Hindlimb muscle (tissue), 1 donor: Measurements from ENCODE around the gene RTL10. TPM values are rescaled to one million over a fixed set of nuclear protein-coding genes. Genes with fewer than 3 reads are reported as not detected.

ENCODE experiments used
- DNase-seq: peaks from one replicate; pipeline ENCODE4 v3.0.0-alpha.2; 2013
- polyA plus RNA-seq: library from polyadenylated mRNA; unstranded; fragments of 120-200 nt; gene quantifications from one replicate; pipeline ENCODE4 v1.2.1, GENCODE V29; 2013; ENCODE audit not compliant: insufficient read length

RTL10 gene
- polyA plus RNA-seq, 1 donor = 16.7 TPM

DNA sequence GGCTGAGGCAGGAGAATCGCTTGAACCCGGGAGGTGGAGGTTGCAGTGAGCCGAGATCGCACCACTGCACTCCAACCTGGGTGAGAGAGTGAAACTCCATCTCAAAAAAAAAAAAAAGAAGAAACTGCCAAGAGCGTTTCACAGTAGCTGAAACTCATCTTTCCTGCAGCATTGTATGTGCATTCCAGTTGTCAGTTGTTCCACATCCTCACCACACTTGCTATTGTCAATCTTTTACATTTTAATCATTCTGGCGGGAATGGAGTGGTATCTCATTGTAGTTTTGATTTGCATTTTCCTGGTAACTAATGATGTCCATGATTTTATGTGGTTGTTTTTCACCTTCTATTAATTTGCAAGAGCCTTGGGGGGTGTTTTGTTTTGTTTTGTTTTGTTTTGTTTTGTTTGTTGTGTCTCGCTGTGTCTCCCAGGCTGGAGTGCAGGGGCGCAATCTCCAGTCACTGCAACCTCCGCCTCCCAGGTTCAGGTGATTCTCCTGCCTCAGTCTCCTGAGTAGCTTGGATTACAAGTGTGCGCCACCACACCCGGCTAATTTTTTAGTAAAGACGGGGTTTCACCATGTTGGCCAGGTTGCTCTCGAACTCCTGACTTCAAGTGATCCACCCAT lies 8.1 kb upstream of the RTL10 start:
- no peak for DNase-seq

DNA sequence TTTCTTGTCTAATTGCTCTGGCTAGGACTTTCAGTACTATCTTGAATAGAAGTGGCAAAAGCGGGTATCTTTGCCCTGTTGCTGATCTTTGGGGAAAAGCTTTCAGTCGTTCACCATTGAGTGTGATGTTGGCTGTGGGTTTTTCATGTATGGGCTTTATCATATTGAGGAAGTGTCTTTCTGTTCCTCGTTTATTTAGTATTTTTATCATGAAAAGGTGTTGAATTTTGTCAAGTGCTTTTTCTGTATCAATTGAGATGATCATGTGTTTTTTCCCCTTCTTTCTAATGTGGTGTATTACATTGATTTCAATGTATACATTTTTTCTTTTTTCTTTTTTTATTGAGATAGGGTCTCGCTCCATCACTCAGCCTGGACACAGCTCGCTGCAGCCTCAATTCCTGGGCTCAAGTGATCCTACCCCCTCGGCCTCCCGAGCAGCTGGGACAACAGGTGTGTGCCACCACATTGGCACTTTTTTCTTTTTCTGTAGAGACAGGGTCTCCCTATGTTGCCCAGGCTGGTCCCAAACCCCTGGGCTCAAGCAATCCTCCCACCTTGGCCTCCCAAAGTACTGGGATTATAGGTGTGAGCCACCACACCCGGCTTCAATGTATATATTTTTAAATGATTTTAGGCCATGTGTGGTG lies 5.3 kb upstream of the RTL10 start:
- no peak for DNase-seq

DNA sequence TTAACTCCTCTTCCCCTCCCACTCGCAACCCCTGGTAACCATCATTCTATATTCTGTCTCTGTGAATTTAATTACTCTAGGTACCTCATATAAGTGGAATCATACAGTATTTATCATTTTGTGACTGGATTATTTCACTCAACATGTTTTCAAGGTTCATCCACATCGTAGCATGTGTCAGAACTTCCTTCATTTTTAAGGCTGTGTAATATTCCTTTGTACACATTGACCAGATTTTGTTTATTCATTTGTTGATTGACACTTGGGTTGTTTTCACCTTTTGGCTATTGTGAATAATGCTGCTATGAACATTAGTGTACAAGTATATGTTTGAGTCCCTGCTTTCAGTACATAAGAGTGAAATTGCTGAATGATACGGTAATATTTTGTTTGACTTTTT lies 2.7 kb upstream of the RTL10 start:
- DNase-seq = no peak

DNA sequence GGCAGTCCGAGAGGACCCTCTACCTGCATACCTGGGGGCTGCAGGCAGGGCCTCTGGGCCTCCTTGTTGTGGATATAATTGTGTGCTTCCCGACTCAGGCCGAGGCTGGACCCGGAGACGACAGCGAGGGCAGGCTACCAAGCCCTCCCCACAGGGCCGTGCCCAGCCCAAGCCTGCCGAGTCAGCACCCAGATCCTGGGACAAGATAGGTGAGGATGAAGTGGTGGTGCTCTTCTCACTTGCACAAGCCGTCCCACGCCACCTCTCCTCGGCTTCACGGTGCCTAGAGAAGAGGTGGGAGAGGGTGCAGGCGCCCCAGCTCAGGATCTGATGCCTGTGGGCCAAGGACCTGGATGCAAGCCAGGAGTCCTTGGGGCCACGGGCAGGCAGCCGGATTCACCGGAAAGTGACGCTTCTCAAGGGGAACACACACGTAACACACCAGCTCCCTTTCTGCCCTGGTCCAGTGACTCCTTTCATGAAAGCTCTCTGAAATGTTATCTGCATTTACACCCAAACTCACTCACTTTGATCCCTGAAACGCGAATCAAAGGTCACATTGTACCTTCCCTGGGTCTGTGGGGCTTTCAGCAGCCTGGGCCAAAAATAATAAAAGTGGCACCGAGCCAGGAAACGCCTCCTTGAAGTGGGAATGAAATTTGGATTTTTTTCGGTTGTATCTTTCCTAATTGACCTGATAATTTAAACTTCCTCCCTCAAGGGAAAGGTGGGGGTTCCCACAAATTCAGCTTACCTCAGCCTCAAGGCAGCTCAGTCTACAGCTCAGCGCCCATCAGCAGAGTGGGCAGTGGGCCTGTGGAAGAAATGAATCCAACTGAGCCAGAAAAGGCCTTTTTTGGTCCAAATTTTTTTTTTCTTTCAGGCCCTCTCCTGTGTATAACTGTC lies 1.1 kb upstream of the RTL10 start:
- DNase-seq = peak; percentile 42

DNA sequence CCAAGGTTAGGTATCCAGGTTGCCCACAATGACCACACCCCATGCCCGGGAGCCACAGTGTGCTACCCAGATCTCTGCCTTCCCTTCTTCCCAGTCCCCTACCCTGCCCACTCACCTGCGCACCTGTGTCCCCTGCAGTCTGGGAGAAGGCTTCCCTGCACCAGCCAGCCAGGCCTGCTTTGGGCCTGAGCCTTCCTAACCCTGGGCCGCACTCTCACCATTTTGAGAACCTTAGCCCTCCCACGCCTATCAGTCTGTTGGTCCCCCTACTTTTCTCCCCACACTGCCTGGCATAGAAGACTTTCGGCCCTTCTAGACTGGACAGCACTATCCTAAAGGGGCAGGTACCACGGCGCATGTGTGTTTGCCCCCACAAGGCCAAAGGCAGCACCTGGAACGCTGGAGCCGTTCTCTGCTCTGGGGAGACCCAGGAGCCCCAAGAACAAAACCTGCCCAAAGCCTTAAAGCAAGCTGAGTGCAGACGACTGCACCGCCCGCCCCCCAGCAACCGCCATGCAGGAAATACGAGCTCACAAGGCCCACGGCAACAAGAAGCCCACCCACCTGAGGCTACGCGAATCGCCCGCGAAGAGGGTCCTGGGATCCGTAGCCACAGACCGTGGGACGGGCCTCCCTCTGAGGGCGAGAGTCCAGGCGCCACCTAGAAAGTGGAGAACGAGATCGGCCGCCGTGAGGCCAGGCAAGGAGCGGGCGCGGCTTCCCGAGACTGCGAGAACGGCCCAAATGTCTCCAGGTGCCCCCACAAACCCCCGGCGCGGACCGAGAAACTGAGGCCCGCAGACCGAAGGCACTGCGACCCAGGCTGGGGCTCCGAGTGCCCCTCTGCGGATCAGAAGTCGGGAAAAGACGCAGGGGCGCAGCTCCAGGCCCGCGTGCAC lies 546 bp downstream of the RTL10 start:
- DNase-seq = no peak

DNA sequence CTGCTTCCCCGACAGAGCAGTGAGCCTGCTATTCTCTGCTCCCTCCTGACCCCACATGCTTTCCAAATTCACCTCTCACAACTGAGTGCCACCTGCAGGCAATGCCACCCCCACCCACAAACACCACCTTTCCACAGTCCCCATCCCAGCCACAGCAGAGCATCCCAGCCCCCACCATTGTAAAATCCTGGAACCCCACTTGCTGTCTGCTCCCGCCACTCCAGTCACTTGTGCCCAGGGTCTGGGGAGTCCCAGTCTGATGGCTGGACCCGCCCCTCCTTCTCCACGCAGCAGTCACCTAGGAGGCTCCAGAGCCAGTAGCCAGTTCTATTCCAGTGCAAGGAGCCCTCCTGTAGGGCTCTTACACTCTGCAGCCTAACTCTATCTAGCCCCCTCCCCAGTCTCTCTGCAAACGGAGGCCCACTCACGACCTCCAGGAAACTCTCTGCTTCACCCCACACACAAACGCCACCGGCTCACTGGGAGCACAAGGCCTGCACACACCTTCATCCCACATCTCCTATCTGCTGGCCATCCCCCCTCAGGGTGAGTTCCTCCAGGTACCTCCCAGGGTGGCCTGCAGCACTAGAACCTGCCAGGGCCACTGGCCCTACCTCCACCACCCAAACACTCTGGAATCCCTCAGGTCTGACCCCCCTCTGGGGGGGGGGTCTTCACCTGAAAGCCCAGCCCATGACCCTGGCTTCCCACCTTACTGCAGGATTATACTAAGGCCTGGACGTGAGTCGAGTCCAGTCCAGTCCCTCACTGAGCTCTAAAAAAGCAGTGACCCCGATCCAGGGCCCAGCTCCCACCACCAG lies 1.4 kb downstream of the RTL10 start:
- DNase-seq = no peak

DNA sequence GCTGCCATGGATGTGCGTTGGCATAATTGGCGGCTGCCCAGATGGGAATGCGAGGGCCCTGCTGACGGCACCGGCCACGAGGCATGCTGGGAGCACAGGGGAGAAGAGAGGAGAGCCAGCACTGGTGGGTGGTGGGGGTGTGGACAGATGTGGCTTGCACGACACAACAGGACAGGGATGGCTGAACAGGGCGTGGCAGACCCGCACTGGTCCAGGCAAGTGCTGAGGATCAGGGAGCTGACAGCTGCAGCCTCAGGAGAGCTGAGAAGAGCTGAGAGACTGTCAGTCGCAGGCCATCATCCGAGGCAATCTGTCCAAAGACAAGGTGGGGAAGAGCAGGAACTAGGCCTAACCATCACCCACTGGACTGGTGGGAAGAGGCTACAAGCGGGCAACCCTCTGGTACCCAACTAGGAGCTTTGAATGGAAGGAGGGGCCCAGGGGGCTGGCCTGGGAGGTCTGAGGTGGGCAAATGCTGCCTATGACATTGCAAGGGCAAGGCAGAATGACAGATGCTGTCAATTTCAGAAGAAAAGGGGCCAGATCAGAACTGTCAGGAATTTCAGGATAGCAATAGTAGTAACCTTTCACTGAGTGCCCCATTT lies 2.4 kb downstream of the RTL10 start:
- DNase-seq = no peak

DNA sequence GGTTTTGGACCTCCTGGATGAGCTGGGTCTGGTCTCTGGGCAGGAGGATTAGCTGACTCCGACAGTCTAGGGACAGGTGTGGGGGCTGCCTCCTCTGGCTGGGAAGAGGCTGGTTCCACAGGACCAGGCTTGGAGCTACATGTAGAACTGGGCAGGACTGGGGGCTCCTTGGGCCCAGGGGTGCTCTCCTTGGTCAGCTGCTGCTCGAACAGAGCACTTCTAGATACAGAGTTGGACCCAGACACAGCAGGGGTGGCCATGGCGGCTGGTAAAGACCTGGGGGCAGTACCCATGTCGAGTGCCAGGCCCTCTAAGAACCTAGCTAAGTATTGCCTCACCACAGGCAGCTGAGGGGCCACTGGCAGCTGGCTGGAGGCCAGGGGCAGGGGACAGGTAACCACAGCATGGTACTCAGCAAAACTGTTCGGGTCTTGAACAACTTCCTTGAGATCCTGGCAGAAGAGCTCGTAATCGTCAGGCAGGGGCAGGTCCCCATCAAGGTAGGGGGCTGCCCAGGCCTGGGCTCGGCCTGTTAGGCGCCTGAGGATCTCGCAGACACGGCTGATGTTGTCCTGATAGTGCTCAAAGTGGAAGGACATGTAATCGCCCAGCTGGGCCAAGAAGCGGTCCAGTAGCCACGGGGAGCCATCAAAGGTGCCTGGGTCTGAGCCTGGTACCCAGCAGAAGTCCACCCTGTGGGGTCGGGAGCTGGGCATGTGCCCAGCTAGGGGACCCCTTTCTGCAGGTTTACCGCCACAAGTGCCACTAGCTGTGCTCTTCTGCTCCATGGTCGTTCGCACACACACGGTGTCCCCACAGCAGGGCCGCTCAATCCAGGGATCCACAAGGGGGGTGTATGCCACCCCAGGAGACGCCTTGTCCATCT lies 3.1 kb downstream of the RTL10 start:
- DNase-seq = no peak

DNA sequence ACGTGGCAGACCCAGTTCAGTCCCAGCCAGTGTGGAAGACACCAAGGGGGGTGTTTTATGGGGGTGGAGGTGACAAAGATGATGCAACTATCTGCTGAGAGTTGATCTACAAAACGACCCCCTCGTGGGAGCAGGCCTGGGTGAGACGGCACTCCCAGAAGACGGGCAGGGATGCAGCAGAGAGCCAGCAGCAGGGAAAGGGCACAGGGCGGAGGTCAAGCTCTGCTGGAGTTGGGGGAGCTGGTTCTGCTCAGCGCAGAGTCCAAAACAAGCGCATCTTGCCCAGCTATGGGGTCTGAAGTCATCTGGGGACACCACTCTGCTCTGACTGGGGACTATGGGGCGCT lies 3.9 kb downstream of the RTL10 start:
- DNase-seq = no peak

DNA sequence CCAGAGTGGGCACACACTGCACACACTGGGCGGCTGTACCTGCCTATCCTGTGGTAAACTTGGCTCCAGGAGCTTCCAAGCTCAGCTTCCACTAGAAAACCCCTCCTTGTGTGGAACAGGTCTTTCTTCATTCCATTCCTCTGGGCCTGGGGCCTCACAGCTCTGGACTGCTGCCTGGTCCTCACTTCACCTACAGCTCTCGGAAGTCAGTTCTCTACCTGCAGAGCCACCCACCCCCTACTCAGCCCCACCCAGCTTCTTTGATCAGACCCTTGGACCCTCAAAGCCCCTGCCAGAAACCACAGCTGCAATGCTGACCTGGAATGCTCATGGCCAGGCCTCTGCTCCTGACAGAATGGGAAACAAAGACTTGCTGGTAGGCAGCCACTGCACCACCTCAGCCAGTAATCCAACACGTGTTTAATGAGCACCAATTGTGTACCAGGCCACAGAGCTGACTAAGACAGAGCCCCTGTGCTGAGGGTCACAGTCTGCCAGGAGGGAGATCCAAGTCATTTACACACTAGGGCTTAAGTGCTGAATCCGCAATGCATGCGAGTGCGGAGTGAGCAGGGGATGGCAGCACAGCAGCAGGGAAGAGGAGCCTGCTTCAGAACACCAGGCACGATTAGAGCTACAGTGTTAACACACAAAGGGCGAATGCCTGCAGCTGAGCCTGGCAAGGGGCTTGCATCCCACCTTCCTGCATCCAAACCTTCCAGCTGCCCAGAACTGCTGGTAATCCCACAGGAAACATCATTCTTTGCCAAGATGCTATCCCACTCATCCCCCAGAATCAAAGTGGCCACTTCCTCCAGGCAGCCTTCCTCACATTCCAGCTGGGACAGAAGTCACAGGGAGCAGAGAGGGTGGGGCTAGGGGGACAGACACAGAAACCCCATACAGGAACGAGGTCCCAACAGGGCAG lies 4.6 kb downstream of the RTL10 start:
- no peak for DNase-seq

DNA sequence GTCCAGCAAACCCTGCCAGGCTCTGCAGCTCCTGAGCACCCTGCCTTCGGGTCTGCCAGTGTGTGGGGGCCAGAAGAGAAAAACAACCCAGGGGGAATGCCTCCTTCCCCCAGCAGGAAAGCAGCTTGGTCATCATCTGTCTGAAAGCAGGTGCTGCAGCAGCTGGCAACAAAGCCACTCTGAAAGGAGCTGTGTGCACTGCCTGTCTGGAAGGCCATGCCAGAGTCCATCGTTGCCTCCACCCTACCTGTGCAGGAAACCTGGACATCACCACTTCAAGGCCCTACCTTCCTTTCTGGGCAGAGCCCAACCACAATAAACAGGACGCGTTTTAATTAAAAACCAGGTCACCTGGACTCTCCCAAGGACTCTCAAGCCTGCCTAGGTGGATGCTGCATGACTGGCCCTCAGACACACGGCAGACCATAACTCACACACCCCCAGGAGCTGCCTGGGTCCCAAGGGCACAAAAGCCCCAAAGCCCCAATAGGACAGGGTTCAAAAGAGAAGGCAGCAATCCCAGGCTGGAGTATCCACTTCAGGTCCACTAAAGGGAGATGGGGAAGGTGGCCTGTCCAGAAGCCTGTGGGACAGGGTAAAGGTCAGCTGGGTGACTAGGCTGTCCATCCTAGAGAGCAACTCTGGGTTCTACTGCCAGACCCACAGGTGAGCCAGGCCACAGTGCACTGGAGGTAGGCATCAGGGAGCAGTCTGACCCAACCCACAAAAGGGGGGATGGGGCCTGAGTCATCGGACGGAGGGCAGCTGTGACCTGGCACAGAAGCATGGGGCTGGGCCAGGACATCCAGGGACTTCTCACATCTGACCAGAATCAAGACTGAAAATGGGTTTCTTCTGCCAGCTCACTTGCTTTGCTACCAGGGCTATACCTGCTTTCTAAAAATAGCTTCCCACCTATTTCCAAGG lies 6.1 kb downstream of the RTL10 start:
- no peak for DNase-seq

DNA sequence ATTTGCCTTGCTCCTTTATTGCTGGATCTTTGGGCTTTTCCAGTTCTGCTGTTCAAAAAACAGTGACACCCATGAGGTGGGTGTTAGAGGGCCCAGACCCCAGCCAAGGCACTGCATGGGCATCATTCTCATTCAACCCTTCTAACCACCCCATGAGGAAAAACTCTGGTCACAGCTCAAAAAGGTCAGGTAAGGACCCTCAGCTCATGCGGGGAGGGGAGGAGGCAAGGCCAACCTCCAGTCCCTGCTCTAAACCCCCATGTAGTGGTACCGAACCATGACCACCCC lies 7.4 kb downstream of the RTL10 start:
- DNase-seq = no peak

DNA sequence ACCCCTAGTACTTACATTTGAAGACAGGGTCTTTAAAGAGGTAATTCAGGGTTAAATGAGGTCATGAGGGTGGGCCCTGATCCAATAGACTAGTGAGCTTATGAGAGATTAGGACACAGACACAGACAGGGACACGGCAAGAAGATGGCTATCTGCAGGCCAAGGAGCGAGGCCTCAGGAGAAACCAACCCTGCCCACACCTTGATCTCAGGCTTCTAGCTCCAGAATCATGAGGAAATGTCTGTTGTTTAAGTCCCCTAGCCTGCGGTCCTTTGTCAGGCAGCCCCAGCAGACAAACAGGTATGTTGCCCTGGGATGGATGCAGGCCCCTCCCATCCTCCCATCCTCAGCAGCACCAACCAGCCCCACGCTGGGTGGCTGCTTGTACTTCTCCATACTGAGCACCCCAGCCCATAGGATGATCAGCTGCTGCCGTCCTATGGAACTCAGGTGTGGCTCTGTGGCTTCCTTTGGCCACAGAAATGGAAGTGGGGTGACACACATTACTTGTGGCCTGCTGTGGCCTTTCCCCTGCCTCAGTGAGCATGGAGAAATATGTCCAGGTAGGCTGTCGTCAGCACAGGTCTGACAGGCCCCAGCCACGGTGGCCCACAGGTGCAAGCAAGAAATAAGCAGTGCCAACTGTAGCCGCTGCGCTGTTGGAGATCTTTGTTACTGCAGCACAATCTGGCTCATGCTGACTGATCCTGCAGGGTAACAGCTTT lies 7.9 kb downstream of the RTL10 start:
- DNase-seq = no peak

DNA sequence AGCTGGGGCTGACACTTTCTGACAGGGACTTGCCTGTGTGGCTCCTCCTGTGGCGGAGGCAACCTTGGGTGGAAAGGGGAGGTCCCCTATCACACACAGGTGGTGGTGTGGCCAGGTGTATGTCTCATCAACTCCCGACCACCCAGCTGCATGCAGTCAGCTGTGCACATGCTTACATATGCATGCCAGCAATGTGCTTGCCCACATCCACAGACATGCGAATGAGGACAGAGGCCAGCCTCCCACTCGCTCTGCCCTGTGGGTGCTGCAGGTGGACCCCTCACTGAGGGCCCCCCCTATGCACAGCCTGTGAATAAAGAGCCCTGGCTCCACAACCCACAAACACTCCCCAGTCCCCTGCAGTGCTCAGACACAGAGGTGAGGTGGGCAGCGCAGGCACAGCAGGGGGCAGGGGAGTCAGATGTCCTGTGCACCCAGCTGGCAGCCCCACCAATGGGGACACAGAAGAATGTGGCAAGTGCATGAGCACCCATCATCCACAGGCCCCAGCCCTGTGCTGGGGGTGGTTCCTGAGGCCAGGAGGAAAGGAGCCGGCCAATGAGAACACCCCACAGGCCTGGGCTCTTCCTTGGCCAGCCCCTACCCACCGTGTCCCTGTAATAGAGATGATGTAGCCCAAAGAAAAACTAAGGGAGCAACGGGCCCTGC lies 9.5 kb downstream of the RTL10 start:
- no peak for DNase-seq

DNA sequence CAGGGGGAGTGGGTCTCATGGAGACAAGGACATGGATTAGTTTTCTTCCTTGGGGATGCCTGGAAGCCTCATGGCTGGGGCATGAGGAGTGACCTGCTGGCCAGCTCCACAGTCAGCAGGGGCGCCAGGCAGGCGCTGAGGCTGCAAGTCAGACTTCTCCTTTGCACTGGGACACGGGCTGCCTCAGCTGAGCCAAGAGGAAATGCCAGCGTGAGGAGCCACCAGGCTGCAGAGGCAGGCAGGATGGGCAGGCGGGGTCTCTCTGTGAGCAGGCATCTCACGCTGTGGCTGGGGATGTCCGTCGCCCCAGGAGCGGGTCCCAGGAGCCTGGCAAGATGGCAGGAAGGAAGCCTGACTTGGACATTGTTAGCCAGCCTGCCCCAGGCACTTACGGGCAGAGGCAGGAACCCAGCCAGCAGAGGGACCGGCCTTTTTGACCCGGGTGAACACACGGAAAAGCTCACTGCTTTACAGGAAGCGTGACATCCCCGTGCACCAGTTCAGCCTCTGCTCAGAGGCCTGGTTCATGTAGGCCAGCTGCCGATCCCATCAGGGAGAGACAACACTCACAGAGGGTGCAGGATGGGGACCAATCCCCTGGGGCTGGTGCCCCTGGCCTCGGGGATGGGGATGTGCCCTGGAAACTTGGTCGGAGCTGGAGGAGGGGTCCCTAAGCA lies 10.2 kb downstream of the RTL10 start:
- DNase-seq = no peak

DNA sequence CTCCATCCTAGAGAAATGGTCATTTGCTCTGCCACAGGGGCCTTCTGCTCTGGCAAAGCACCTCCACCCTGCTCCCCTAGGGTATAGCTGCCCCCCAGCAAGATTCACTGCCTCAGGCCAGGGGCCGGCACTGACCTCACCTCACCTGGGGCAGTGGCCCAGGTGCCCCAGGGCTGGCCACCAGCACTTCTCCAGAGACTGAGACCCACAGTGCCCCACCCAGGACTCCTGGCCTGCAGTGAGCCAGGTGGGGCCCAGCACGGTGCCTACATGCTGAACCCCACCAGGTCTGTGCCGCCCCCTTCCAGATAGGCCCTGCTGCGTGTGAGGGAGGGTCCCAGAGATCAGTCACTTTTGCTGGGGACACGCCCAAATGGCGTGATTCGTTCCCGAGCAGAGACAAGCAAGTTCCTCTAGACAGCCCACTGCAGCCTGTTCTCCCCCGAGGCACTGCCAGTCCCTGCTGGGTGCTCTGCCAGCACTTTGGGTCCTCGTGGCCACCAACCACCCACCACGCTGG lies 10.8 kb downstream of the RTL10 start:
- DNase-seq = no peak
